Pancreas (tissue), 10 donors: ENCODE results near the gene RHBDF2. TPM values are rescaled to one million over a fixed set of nuclear protein-coding genes. Genes with fewer than 3 reads are reported as not detected.

Source experiments
- ATAC-seq, 4 donors: fragments of 200-7000 bp; cut with Tn5 transposase; one replicate each; pipeline versions ENCODE4 v1.8.0 to v1.9.1; 2020; ENCODE audit warnings: mild to moderate bottlenecking in 4 of 4, moderate library complexity in 4 of 4
- DNase-seq, 6 donors: peaks; one replicate each; pipeline ENCODE4 v3.0.0-alpha.2; 2020
- FAIRE-seq: peaks from 2 replicates; lab custom pipeline; 2012; peaks lifted over from hg19 to GRCh38; lab: Jason Lieb, UNC
- H3K27ac ChIP-seq, 4 donors: fragments of 200-600 bp; sonication (generic); 1 replicate in 3 of 4; 2 replicates in 1 of 4; pipeline versions ENCODE4 v1.5.0 to v1.8.0; 2020
- H3K27me3 ChIP-seq, 4 donors: fragments of 200-600 bp; one replicate each; pipeline ENCODE4 v1.8.0; 2021
- H3K36me3 ChIP-seq, 3 donors: fragments of 200-600 bp; sonication (generic) in 1 of 3; one replicate each; pipeline versions ENCODE4 v1.5.0 to v1.8.0; 2020 to 2021
- H3K4me1 ChIP-seq, 3 donors: fragments of 200-600 bp; one replicate each; pipeline ENCODE4 v1.8.0; 2021
- H3K4me3 ChIP-seq, 4 donors: fragments of 200-600 bp; sonication (generic) in 2 of 4; one replicate each; pipeline versions ENCODE4 v1.5.0 to v1.8.0; 2020 to 2021
- H3K9me3 ChIP-seq, 4 donors: fragments of 200-600 bp; one replicate each; pipeline ENCODE4 v1.8.0; 2021
- CTCF ChIP-seq, 4 donors: fragments of 200-600 bp; sonication (generic) in 3 of 4; IDR thresholded peaks; one replicate each; pipeline versions ENCODE4 v1.5.0 to v1.8.0; 2021; ENCODE audit warnings: antibody characterized with exemption in 4 of 4
- WGBS, 2 donors: extraction: QIAGEN DNeasy Blood & Tissue Kit; methylation state at CpG; one replicate each; pipeline ENCODE4 v1.1.7; 2013; 5-methylcytosine and 5-hydroxymethylcytosine counted together
- intact Hi-C, 3 donors: fragments of 100-400 bp; cut with DNase I; formaldehyde crosslinking; loops; one replicate each; pipeline versions ENCODE4 v1.11.1 to v1.14.2; 2022
- polyA plus RNA-seq, 2 donors: library from polyadenylated mRNA; stranded (reverse); fragments of 200-250 nt; gene quantifications; one replicate each; pipeline ENCODE4 v1.2.3, GENCODE V29; 2013
- total RNA-seq, 6 donors: library from RNA; stranded (reverse); fragmentation: NEBNext Ultra II Directional in 4 of 6; extraction: Animal tissue kit (Norgen Biotek cat#: 25700) in 4 of 6; gene quantifications; one replicate each; pipeline versions ENCODE4 v1.2.1 to v1.2.4, GENCODE V29; 2021 to 2023
- donor health status: healthy with polysubstance abuse.
- donor health status: DM: no; HTN: no; CAD: no; lungs with moderate emphysema.
- donor health status: DM: no; HTN: no; CAD: no.
- donor health status: control.
- donor health status: control.
- donor health status: Bipolar disorder and iron deficiency.
- donor health status: DM: yes; HTN: yes; CAD: no.
- donor health status: DM: no; HTN: no; CAD: no.
- donor health status: DM: no; HTN: no; CAD: no.
- donor health status: DM: yes; HTN: yes; CAD: no.

Gene RHBDF2
- total and polyA plus RNA-seq, 8 donors, result 18.0 to 50.1 (median 22.4) TPM

GRCh38 chr17:76471498-76472257, 29.5 kb downstream of the RHBDF2 start:
- DNase-seq (peak in 1 of 6 donors; percentile 67), FAIRE-seq (no peak), ATAC-seq (no peak)
- peaks cover 0 to 26% (median 12%) of the 10 kb centered on the region in 3 donors for H3K36me3 ChIP-seq
- no peaks in the 10 kb centered on the region for H3K4me1 ChIP-seq
- H3K27ac ChIP-seq, result no peak overlapping the region
- H3K9me3 ChIP-seq, result no peaks in the 10 kb centered on the region
- 91 to 92% methylated on average over 35 of the region's 35 CpGs for WGBS, 2 donors
- intact Hi-C loops, result loop anchor here in 1 of 3 donors (5.0 kb wide), 1 partner anchor 36 kb away; no protein-coding TSS in a partner anchor
- no peaks in the 10 kb centered on the region for H3K27me3 ChIP-seq
- no peak for TF ChIP-seq CTCF (IDR thresholded peaks at IDR 0.05)
- H3K4me3 ChIP-seq, result no peak overlapping the region

- intact Hi-C loops, result loop anchor here in 1 of 3 donors (5.0 kb wide), 1 partner anchor 37 kb away; no protein-coding TSS in a partner anchor
- H3K9me3 ChIP-seq, result no peaks in the 10 kb centered on the region
- peak in 1 of 6 donors; percentile 53 for DNase-seq
- no peak for ATAC-seq
- no peaks in the 10 kb centered on the region for H3K27me3 ChIP-seq
- H3K4me1 ChIP-seq, result peaks cover 0 to 3% (median 0%) of the 10 kb centered on the region in 3 donors
- no peak for FAIRE-seq
- peaks cover 0 to 26% (median 12%) of the 10 kb centered on the region in 3 donors for H3K36me3 ChIP-seq
- no peak overlapping the region for H3K4me3 ChIP-seq
- no peak overlapping the region for H3K27ac ChIP-seq
- WGBS, 2 donors, result 82 to 84% methylated on average over 13 of the region's 13 CpGs
- no peak for TF ChIP-seq CTCF (IDR thresholded peaks at IDR 0.05)
Observed at GRCh38 chr17:76469991-76470739, 31.1 kb downstream of the RHBDF2 start.

GRCh38 chr17:76469076-76469990, 31.9 kb downstream of the RHBDF2 start:
- intact Hi-C loops, result no loop called here

More at GRCh38 chr17:76469076-76469990, 31.9 kb downstream of the RHBDF2 start:
- WGBS, 2 donors, result 86 to 89% methylated on average over 38 of the region's 38 CpGs
- peak in 1 of 6 donors; percentile 54 for DNase-seq
- ATAC-seq, result no peak
- Histone ChIP-seq H3K36me3 (peaks cover 0 to 26% (median 12%) of the 10 kb centered on the region in 3 donors), H3K27ac (no peak overlapping the region), H3K4me3 (no peak overlapping the region), H3K9me3 (no peaks in the 10 kb centered on the region), H3K27me3 (no peaks in the 10 kb centered on the region), H3K4me1 (peaks cover 0 to 3% (median 0%) of the 10 kb centered on the region in 3 donors)
- FAIRE-seq, result no peak
- TF ChIP-seq CTCF (IDR thresholded peaks at IDR 0.05), result no peak
